GM23248 (cell line): ENCODE measurements around the gene GCSAM. TPM values are rescaled to one million over a fixed set of nuclear protein-coding genes. Genes with fewer than 3 reads are reported as not detected.
A peak's percentile ranks its signal among the peaks of the same experiment; 100 is the strongest.

Source experiments
- DNase-seq: peaks from one replicate; pipeline ENCODE4 v3.0.0-alpha.2; 2015
- H2AFZ ChIP-seq: fragments of 200-600 bp; sonication (generic); 2 replicates; pipeline ENCODE4 v1.6.1; 2016; ENCODE audit warnings: antibody characterized with exemption
- H3F3A ChIP-seq: fragments of 200-600 bp; sonication (generic); 2 replicates; pipeline ENCODE4 v1.6.1; 2016; ENCODE audit warnings: mild to moderate bottlenecking, antibody characterized with exemption, mixed run types; ENCODE audit not compliant: insufficient read depth
- H3K27ac ChIP-seq: fragments of 200-600 bp; sonication (generic); 2 replicates; pipeline ENCODE4 v1.5.1; 2016; ENCODE audit warnings: mild to moderate bottlenecking
- H3K27me3 ChIP-seq: fragments of 200-600 bp; sonication (generic); replicated peaks from 2 replicates; pipeline ENCODE4 v1.6.1; 2016; ENCODE audit warnings: mild to moderate bottlenecking; ENCODE audit not compliant: insufficient read depth
- H3K36me3 ChIP-seq: fragments of 200-600 bp; sonication (generic); 2 replicates; pipeline ENCODE4 v1.6.1; 2016; ENCODE audit warnings: low read depth, mild to moderate bottlenecking
- H3K4me1 ChIP-seq: fragments of 200-600 bp; sonication (generic); 2 replicates; pipeline ENCODE4 v1.6.1; 2016; ENCODE audit warnings: mild to moderate bottlenecking; ENCODE audit not compliant: insufficient read depth
- H3K4me2 ChIP-seq: fragments of 200-600 bp; sonication (generic); one replicate; pipeline ENCODE4 v1.6.1; 2016; ENCODE audit warnings: mild to moderate bottlenecking; ENCODE audit not compliant: unreplicated experiment
- H3K4me3 ChIP-seq: fragments of 200-600 bp; sonication (generic); 2 replicates; pipeline ENCODE4 v1.5.1; 2016; ENCODE audit warnings: mild to moderate bottlenecking
- H3K79me2 ChIP-seq: fragments of 200-600 bp; sonication (generic); 2 replicates; pipeline ENCODE4 v1.6.1; 2016; ENCODE audit warnings: mild to moderate bottlenecking; ENCODE audit not compliant: insufficient read depth
- H3K9ac ChIP-seq: fragments of 200-600 bp; sonication (generic); 2 replicates; pipeline ENCODE4 v1.6.1; 2016; ENCODE audit warnings: mild to moderate bottlenecking
- H3K9me2 ChIP-seq: fragments of 200-600 bp; sonication (generic); 2 replicates; pipeline ENCODE4 v1.6.1; 2016; ENCODE audit warnings: mixed run types, mild to moderate bottlenecking, moderate library complexity; ENCODE audit not compliant: insufficient read depth
- H3K9me3 ChIP-seq: fragments of 200-600 bp; sonication (generic); one replicate; pipeline ENCODE4 v1.6.1; 2017; ENCODE audit warnings: low read depth
- H4K20me1 ChIP-seq: fragments of 200-600 bp; sonication (generic); 2 replicates; pipeline ENCODE4 v1.6.0; 2016; ENCODE audit not compliant: insufficient read depth
- EZH2 ChIP-seq: fragments of 200-600 bp; sonication (generic); IDR thresholded peaks from 2 replicates; pipeline ENCODE4 v1.6.1; 2018; ENCODE audit warnings: antibody characterized with exemption, mild to moderate bottlenecking; ENCODE audit not compliant: insufficient read depth, poor library complexity, severe bottlenecking
- EZH2phosphoT487 ChIP-seq: fragments of 200-600 bp; sonication (generic); IDR thresholded peaks from 2 replicates; pipeline ENCODE4 v1.6.1; 2018; ENCODE audit warnings: antibody characterized with exemption, moderate library complexity, mild to moderate bottlenecking, low read depth; ENCODE audit not compliant: insufficient read depth
- WGBS, 2 experiments: methylation state at CpG; one replicate each; pipeline ENCODE4 v1.1.6; 2015 to 2017; ENCODE audit warnings: low lambda C conversion rate in 2 of 2, low coverage in 1 of 2; ENCODE audit errors: missing lambda C conversion rate in 2 of 2; 5-methylcytosine and 5-hydroxymethylcytosine counted together
- in situ Hi-C: fragments of 300-500 bp; cut with MboI; formaldehyde crosslinking; loops from 2 replicates; pipeline ENCODE4 v1.15.0; 2020
- polyA plus RNA-seq: library from polyadenylated mRNA; unstranded; fragments of >200 nt; fragmentation: Nextera tagmentation; extraction: Ambion mirVana; gene quantifications from 2 replicates; pipeline ENCODE4 v1.2.1, GENCODE V29; 2016
- total RNA-seq: library from RNA; depleted of rRNA; stranded (reverse); fragments of >200 nt; shearing (Covaris generic); gene quantifications from 2 replicates; pipeline ENCODE4 v1.2.3, GENCODE V29; 2014

The GCSAM gene
- total and polyA plus RNA-seq, 2 experiments from 2014 or later = 0.20 TPM; not detected in 1

DNA sequence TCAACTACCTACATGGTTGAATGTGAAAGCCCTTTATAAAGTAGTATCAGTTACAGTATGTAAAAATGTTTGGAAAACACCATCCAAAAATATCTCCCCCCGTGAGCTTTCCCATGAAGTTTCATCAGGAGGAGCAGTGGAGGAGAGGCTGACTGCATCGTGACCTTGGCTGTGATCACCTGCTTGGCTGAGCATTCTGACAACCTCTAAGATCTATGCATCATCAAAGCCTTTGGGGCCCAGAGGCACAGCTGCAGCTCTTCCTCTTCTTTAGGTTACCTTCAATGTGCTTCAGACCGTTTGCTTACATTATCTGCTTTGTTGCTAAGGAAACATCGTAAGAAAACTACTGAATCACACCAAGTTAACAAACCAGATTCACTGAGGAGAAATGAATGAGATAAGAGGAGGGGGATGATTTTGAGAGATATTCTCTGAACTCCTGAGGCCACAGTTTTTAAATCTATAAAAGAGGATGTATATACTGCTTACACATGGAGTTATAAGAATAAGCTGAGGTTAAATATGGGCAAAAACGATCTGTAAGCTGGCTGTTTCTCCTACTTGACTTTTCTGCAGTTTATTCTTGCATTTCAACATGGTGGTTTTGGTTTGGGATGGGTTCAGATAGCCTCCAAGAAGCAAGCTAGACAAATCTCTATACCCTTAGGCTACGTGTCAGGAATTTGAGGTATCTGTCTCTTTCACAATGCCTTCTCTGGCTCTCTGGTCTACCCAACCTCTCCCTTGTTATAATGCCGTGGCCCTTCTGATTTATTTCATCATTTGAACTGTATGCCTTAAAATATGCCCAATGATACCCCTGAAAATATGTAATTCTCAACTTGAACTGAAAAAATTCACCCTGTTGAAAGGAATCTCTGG lies 4.0 kb downstream of the GCSAM start:
- H3K4me1 ChIP-seq = peaks cover 8% of the 10 kb centered on the region; the same call in 1 of the 2 replicates
- DNase-seq = peak; percentile 47
- H3K9me2 ChIP-seq = no peaks in the 10 kb centered on the region
- H3K27ac ChIP-seq = peak overlapping the region; percentile 12; the same call in 1 of the 2 replicates
- no peaks in the 10 kb centered on the region for H4K20me1 ChIP-seq
- no peaks in the 10 kb centered on the region for H3K36me3 ChIP-seq
- H3F3A ChIP-seq = no peaks in the 10 kb centered on the region
- H3K9ac ChIP-seq = no peak overlapping the region
- no peaks in the 10 kb centered on the region for H3K27me3 ChIP-seq
- in situ Hi-C loops = loop anchor here (25.0 kb wide), 1 partner anchor 383 kb away; no protein-coding TSS in a partner anchor
- no peaks in the 10 kb centered on the region for H3K9me3 ChIP-seq
- no peaks in the 10 kb centered on the region for H3K79me2 ChIP-seq
- H2AFZ ChIP-seq = no peak overlapping the region
- WGBS, 2 experiments = 67 to 68% methylated on average over 7 of the region's 7 CpGs
- no peak overlapping the region for H3K4me2 ChIP-seq
- no peak overlapping the region for H3K4me3 ChIP-seq
- TF ChIP-seq EZH2phosphoT487 = no peak
- TF ChIP-seq EZH2 = no peak

DNA sequence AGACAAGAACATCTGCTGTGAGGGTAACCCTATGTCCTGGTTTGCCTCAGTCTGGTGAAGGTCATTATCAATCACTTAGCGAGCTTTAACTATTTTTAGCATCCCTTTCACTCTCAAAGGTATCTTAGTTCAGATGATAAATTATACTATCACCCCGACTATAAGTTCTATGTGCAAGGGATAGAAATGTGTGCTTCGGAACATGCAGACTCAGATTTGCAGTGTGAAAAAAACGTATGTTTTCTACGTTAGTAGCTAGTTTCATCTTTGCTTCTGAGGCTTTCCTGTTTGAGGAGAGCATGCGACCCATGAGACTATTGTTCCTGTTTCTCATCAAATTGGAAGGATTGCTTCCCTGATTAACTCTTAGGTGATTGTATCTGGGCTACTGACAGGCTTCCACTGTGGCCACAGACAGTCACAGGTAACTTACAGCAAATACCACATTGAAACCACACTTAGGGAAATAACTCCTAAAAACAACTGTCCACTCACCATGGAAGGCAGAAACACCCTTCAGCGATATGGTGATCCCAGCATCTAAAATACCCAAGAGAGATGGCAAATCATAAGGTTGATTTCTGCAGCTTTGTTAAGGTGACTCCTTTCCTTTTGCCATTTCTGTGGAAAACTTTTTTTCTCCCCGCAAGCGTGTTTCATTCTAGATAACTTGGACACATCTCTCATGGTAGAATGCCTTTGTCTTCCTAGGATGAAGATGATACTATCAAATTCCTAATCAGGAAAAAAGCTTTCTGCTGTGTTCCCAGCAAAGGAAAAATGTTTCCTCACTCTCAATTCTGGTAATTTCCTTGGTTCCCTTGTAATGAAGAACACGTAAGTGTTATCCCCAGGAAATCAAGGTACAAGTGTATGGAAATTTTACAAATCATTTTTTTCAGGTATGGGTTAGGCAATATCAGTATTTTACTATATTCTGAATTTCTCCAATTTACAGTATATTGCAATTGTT lies 5.2 kb downstream of the GCSAM start:
- peaks cover 8% of the 10 kb centered on the region; the same call in 1 of the 2 replicates for H3K4me1 ChIP-seq
- TF ChIP-seq EZH2phosphoT487 = no peak
- TF ChIP-seq EZH2 = no peak
- no peaks in the 10 kb centered on the region for H3K79me2 ChIP-seq
- no peak overlapping the region for H2AFZ ChIP-seq
- H3F3A ChIP-seq = no peaks in the 10 kb centered on the region
- no peaks in the 10 kb centered on the region for H3K9me2 ChIP-seq
- H3K4me3 ChIP-seq = no peak overlapping the region
- no peaks in the 10 kb centered on the region for H3K27me3 ChIP-seq
- in situ Hi-C loops = loop anchor here (25.0 kb wide), 1 partner anchor 384 kb away; no protein-coding TSS in a partner anchor
- H3K9ac ChIP-seq = no peak overlapping the region
- H4K20me1 ChIP-seq = no peaks in the 10 kb centered on the region
- no peaks in the 10 kb centered on the region for H3K9me3 ChIP-seq
- 74 to 79% methylated on average over 10 of the region's 10 CpGs for WGBS, 2 experiments
- no peak for DNase-seq
- H3K36me3 ChIP-seq = no peaks in the 10 kb centered on the region
- no peak overlapping the region for H3K27ac ChIP-seq
- H3K4me2 ChIP-seq = no peak overlapping the region

DNA sequence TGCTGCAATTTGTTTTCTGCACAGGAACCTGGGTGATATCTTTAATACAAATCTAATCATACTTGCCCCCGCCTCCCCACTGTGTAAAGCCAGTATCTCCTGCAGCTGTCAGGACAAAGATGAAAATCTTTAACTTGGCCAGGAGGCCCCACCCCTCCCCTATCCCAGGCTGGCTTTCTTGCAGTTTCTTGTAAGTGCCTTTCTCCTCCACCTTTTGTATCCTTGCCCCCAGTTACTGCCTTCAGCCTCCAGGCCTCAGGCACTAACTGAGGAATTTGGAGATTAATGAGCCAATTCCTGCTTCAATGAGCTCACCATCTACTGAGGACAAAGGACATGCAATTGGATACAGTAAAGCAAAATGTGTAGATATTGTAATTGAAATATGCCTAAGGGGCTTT lies 6.5 kb downstream of the GCSAM start:
- Histone ChIP-seq H3K4me2 (no peak overlapping the region), H3K4me1 (peaks cover 8% of the 10 kb centered on the region; the same call in 1 of the 2 replicates), H3K9me2 (no peaks in the 10 kb centered on the region), H3K4me3 (no peak overlapping the region), H3K36me3 (no peaks in the 10 kb centered on the region), H2AFZ (peak overlapping the region; percentile 23; the same call in 1 of the 2 replicates), H4K20me1 (no peaks in the 10 kb centered on the region), H3K9ac (no peak overlapping the region), H3F3A (no peaks in the 10 kb centered on the region), H3K27ac (no peak overlapping the region), H3K79me2 (no peaks in the 10 kb centered on the region), H3K9me3 (no peaks in the 10 kb centered on the region), H3K27me3 (no peaks in the 10 kb centered on the region)
- 50 to 79% methylated on average over 1 of the region's 1 CpG for WGBS, 2 experiments
- peak; percentile 29 for DNase-seq
- in situ Hi-C loops = loop anchor here (25.0 kb wide), 1 partner anchor 386 kb away; no protein-coding TSS in a partner anchor
- TF ChIP-seq EZH2 = no peak
- TF ChIP-seq EZH2phosphoT487 = no peak

DNA sequence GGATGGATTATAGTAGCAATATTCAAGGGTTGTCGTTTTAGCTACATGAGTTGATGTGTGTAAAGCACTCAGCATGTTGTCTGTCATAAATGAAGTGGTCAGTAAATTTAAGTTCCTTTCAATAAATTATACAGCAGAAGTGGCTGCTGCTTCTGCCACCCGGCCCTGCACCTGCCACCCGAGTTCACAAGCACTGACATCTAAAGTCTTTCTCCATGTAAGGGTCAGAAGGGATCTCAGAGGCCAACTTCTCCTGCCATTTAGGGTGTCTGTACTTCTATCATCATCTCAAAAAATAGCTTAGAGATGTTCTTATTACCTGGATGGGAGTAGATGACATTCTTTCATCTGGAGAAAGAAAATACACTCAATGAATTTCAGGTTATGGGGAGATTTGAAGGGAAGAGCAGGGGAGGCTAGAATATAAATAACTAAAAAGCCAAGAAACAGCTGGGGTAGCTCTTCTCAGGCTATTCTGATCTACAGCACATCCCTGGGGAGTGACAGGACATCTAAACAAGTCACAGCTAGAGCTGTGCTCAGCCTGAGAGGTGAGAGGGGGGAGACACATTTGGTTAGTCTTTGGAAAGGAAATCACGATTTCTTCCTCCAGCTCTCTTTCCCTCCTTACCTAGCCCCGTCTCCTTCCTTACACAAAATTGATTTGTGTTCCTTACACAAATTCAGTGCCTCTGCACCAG lies 8.0 kb downstream of the GCSAM start:
- peaks cover 8% of the 10 kb centered on the region; the same call in 1 of the 2 replicates for H3K4me1 ChIP-seq
- H3K27ac ChIP-seq = no peak overlapping the region
- H3K9me2 ChIP-seq = no peaks in the 10 kb centered on the region
- no peaks in the 10 kb centered on the region for H3K79me2 ChIP-seq
- no peaks in the 10 kb centered on the region for H3K36me3 ChIP-seq
- no peaks in the 10 kb centered on the region for H3K9me3 ChIP-seq
- TF ChIP-seq EZH2phosphoT487 (no peak), EZH2 (no peak)
- H2AFZ ChIP-seq = no peak overlapping the region
- no peaks in the 10 kb centered on the region for H3K27me3 ChIP-seq
- DNase-seq = no peak
- H3K4me2 ChIP-seq = no peak overlapping the region
- 88 to 90% methylated on average over 5 of the region's 5 CpGs for WGBS, 2 experiments
- H3K4me3 ChIP-seq = no peak overlapping the region
- H3K9ac ChIP-seq = no peak overlapping the region
- no peaks in the 10 kb centered on the region for H3F3A ChIP-seq
- in situ Hi-C loops = loop anchor here (25.0 kb wide), 1 partner anchor 387 kb away; no protein-coding TSS in a partner anchor
- H4K20me1 ChIP-seq = no peaks in the 10 kb centered on the region
